ENCODE measurements around the gene RBFOX1. TPM values are rescaled to one million over a fixed set of nuclear protein-coding genes. Genes with fewer than 3 reads are reported as not detected.

RBFOX1 gene
- total RNA-seq, 2 donors from 2014 or later, result not detected

DNA sequence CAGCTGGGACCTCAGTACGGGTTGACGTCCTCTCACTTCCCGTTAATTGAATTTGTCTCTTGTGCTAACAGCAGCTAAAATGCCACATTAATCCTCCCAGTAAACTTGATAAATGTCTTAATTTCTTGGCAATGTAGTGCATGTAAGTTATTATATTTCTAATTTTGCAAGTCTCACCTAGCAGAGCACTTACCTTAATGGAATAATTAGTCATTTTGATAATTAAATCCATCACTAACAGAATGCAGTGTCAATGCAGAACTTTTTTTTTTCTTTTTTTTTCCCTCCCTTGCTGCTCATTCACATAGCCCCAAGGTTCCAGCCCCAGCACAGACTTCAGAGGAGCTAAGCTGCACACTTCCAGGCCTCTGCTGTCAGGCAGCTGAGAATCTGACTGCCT, 376.5 kb downstream of the RBFOX1 start:
- no peak for ATAC-seq
- Histone ChIP-seq H3K4me3 (no peak overlapping the region), H3K27ac (no peak overlapping the region), H3K36me3 (replicated peaks in 1 of 2; ENCODE audit: insufficient read depth in 1 of 2, low read depth in 2 of 2) (no peaks in the 10 kb centered on the region), H3K4me1 (no peaks in the 10 kb centered on the region), H3K27me3 (no peaks in the 10 kb centered on the region), H3K9me3 (peaks cover 0 to 5% (median 0%) of the 10 kb centered on the region in 3 donors)
- WGBS, 2 donors, result 64 to 65% methylated on average over 3 of the region's 3 CpGs
- intact Hi-C loops (cut with DNase I), result no loop called here
- DNase-seq, result no peak
- TF ChIP-seq CTCF (IDR thresholded peaks at IDR 0.05) (no peak), POLR2A (IDR thresholded peaks at IDR 0.05) (no peak)

DNA sequence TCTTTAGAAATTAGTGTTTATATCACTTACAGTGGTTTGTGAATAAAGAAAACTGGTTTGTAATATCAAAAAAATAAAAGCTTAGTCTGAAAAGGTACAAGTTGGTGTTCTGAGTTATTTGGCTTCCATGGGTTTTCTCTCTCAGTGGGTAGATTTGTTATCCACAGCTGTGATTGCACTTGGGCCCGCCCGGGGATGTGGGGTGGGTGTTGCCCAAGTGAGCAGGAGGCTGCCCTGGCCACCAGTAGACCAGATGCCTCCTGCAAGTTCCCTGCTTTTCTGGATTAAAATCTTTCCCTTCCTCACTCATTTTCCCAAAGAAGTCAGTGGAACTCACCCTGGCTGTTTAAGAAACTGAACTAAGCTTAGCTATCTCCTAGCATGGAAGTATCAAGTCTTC, 380.6 kb downstream of the RBFOX1 start:
- H3K36me3 ChIP-seq (replicated peaks in 1 of 2; ENCODE audit: insufficient read depth in 1 of 2, low read depth in 2 of 2), result no peaks in the 10 kb centered on the region

GRCh38 chr16:7714775-7715174, 382.1 kb downstream of the RBFOX1 start:
- no peak for ATAC-seq

More for the DNA sequence above, 380.6 kb downstream of the RBFOX1 start:
- no peak for ATAC-seq
- Histone ChIP-seq H3K27me3 (no peaks in the 10 kb centered on the region), H3K4me1 (no peaks in the 10 kb centered on the region), H3K27ac (no peak overlapping the region), H3K4me3 (no peak overlapping the region), H3K9me3 (peaks cover 0 to 5% (median 0%) of the 10 kb centered on the region in 3 donors)
- WGBS, 2 donors, result 44 to 48% methylated on average over 2 of the region's 2 CpGs
- intact Hi-C loops (cut with DNase I), result no loop called here
- TF ChIP-seq POLR2A (IDR thresholded peaks at IDR 0.05), result no peak
- TF ChIP-seq CTCF (IDR thresholded peaks at IDR 0.05), result no peak
- no peak for DNase-seq

GRCh38 chr16:7716660-7717550, 384.3 kb downstream of the RBFOX1 start:
- Histone ChIP-seq H3K9me3 (no peaks in the 10 kb centered on the region), H3K4me1 (no peaks in the 10 kb centered on the region), H3K27ac (no peak overlapping the region), H3K36me3 (replicated peaks in 1 of 2; ENCODE audit: insufficient read depth in 1 of 2, low read depth in 2 of 2) (no peaks in the 10 kb centered on the region), H3K27me3 (no peaks in the 10 kb centered on the region), H3K4me3 (no peak overlapping the region)
- intact Hi-C loops (cut with DNase I), result no loop called here
- WGBS, 2 donors, result 46 to 48% methylated on average over 17 to 18 of the region's 18 CpGs
- TF ChIP-seq POLR2A (IDR thresholded peaks at IDR 0.05), result no peak
- no peak for TF ChIP-seq CTCF (IDR thresholded peaks at IDR 0.05)
- ATAC-seq (no peak), DNase-seq (no peak)

More at GRCh38 chr16:7714775-7715174, 382.1 kb downstream of the RBFOX1 start:
- H3K4me1 ChIP-seq, result no peaks in the 10 kb centered on the region
- H3K36me3 ChIP-seq (replicated peaks in 1 of 2; ENCODE audit: insufficient read depth in 1 of 2, low read depth in 2 of 2), result no peaks in the 10 kb centered on the region
- intact Hi-C loops (cut with DNase I), result no loop called here
- no peak for DNase-seq
- H3K27ac ChIP-seq, result no peak overlapping the region
- WGBS, 2 donors, result 61 to 71% methylated on average over 2 of the region's 2 CpGs
- TF ChIP-seq POLR2A (IDR thresholded peaks at IDR 0.05) (no peak), CTCF (IDR thresholded peaks at IDR 0.05) (no peak)
- no peaks in the 10 kb centered on the region for H3K27me3 ChIP-seq
- no peaks in the 10 kb centered on the region for H3K9me3 ChIP-seq
- no peak overlapping the region for H3K4me3 ChIP-seq
